Fibroblast of pulmonary artery (primary cell): Measurements from ENCODE around the gene FOS.

Source experiments
- DNase-seq: peaks from one replicate; pipeline ENCODE4 v3.0.0-alpha.2; 2010; ENCODE audit warnings: low read depth
- H3K4me3 ChIP-seq: replicated peaks from 2 replicates; pipeline ENCODE4 v1.5.1; 2011; ENCODE audit warnings: low read depth, mild to moderate bottlenecking, control low read depth, low read length, moderate library complexity
- CTCF ChIP-seq: IDR thresholded peaks from 2 replicates; pipeline ENCODE4 v1.5.1; 2011; ENCODE audit warnings: mild to moderate bottlenecking, control low read depth, low read length, inconsistent platforms; ENCODE audit errors: missing control alignments

FOS gene

GRCh38 chr14:75259510-75259855, 19.1 kb upstream of the FOS start:
- peak overlapping the region; percentile 46 for H3K4me3 ChIP-seq
- no peak for DNase-seq
- peak; percentile 26 for TF ChIP-seq CTCF

- DNase-seq = no peak
- H3K4me3 ChIP-seq = no peak overlapping the region
- no peak for TF ChIP-seq CTCF
These were observed 18.4 kb upstream of the FOS start for GRCh38 chr14:75260025-75260763.

- no peak for TF ChIP-seq CTCF
- no peak for DNase-seq
- H3K4me3 ChIP-seq = no peak overlapping the region
These were observed 16.8 kb upstream of the FOS start for GRCh38 chr14:75261820-75262219.

- no peak for DNase-seq
- H3K4me3 ChIP-seq = no peak overlapping the region
- TF ChIP-seq CTCF = no peak
These were observed 16.0 kb upstream of the FOS start for GRCh38 chr14:75262641-75263040.

- no peak for DNase-seq
- no peak overlapping the region for H3K4me3 ChIP-seq
- TF ChIP-seq CTCF = no peak
These were observed 14.6 kb upstream of the FOS start for GRCh38 chr14:75264036-75264435.

- peak; percentile 83 for DNase-seq
- no peak for TF ChIP-seq CTCF
- no peak overlapping the region for H3K4me3 ChIP-seq
These were observed 11.4 kb upstream of the FOS start for GRCh38 chr14:75267141-75267721.
